Activated CD4-positive, alpha-beta T cell treated with anti-CD3 and anti-CD28 coated beads for 48 hours (primary cell): ENCODE results near the gene ACSS3.
"Not testable (repeated sequence)": the region's sequence is repeated elsewhere in the genome, so short reads cannot be mapped to it uniquely, and the experiment has no call there.

Source experiments
- DNase-seq: peaks from one replicate; pipeline ENCODE4 v3.0.0-alpha.2; 2020

The ACSS3 gene

GRCh38 chr12:81094718-81095360, 17.0 kb downstream of the ACSS3 start:
- DNase-seq = no peak

GRCh38 chr12:81095501-81096232, 17.8 kb downstream of the ACSS3 start:
- no peak for DNase-seq

DNA sequence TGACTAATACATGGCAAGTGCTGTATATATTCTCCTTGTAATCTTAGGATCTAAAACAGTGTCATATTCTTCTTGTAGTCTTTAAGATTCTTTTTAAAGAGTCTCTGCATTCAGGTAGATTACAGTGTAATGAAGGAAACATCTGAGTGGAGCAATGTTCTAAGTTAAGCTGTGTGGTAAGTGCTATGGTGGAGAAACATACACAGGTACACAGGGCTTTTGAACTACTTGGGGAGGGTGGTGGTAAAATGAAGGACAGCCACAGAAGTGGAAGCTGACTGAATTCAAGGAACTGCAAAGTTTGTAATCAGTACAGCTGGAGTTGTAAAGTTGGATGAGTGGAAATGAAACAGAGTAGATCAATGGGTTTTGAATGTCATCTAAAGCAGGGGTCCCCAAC, 27.8 kb downstream of the ACSS3 start:
- DNase-seq = no peak

DNA sequence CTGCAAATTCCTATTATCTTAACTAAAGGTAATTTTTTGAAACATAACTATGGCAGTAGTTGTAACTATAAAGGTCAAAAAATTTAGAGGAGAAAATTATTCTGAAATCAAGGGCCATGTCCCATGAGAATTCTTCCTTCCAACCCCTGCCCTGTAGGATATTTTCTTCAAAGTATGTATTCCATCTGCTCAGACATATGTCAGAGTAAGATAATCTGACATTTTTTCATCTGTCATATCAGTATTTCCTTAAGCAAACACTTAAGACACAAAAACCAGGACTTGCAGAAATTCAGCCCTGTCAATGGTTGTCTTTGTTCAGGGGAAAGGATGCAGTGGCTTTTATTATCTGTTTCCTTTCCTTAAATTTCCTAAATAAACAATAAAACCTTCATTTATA, 36.3 kb downstream of the ACSS3 start:
- DNase-seq = no peak

DNA sequence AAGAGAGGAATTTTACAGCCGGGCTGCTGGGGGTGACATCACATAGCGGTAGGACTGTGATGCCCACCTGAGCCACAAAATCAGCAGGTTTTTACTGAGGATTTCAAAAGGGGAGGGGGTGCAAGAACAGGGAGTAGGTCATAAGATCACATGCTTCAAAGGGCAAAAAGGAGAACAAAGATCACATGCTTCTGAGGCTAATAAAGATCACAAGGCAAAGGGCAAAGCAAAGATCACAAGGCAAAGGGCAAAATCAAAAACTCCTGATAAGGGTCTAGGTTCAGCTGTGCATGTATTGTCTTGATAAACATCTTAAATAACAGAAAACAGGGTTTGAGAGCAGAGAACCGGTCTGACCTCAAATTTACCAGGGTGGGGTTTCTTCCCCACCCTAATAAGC, 41.2 kb downstream of the ACSS3 start:
- not testable (repeated sequence) for DNase-seq

DNA sequence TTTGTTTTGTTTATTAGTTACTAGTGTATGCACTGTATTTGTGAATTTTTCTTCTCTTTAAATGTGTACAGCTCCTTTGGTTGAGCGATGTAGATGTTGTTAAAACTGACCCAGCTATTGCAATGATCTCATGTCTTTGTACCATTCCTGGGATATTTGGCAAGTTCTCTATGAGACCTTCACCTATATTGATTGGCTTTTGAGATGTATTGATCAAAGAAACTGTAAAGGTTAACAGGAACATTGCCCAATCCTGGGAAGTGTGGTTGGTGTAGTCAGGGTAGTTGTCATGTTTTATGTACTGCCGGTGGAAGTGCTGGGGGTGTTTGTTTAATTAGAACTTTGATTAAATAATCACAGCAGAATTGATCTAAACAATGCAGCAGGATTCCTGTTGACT, 43.1 kb downstream of the ACSS3 start:
- DNase-seq = no peak

DNA sequence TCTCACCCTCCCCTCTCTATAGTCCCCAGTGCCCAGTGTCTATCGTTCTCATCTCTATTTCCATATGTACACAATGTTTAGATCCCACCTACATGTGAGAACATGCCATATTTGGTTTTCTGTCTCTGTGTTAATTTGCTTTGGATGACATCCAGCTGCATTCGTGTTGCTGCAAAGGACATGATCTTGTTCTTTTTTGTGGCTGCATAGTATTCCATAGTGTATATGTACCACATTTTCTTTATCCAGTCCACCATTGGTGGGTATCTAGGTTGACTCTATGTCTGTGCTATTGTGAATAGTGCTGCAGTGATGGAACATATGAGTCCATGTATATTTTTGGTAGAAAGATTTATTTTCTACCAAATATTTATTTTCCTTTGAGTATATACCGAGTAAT, 45.7 kb downstream of the ACSS3 start:
- no peak for DNase-seq

- DNase-seq = no peak
Measured at GRCh38 chr12:81125691-81126090, 47.8 kb downstream of the ACSS3 start.

DNA sequence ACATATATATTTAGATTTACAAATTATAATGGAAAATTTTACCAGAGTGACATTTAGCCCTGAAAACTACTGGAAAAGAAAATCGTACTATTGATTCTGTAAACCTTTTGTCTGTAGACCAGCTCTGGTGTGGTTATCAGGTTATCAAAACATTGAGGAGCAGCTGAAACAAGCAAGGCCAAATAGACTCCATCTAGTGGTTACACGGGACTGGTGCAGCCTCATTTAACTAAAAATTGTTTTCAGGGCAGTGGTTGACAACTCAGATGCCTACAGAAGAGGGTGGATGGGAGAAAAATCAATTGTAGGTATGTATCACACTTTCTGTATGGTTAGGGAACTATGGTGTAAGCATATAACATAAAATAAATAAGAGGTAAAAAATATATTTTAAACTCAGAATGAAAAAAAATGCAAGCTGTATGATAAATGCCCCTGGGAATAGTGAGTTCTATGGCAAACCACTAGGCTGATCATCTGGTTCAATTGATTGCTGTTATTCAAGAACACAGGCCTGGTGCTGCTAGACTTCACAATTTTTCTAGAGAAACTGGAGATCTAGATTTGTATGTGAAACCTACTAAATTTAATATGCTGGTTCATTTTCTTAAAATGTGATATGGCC, 51.2 kb downstream of the ACSS3 start:
- no peak for DNase-seq

GRCh38 chr12:81136519-81136918, 58.6 kb downstream of the ACSS3 start:
- no peak for DNase-seq

- DNase-seq = no peak
Measured at GRCh38 chr12:81137801-81138200, 59.9 kb downstream of the ACSS3 start.

- DNase-seq = no peak
Measured at GRCh38 chr12:81141217-81141616, 63.3 kb downstream of the ACSS3 start.

DNA sequence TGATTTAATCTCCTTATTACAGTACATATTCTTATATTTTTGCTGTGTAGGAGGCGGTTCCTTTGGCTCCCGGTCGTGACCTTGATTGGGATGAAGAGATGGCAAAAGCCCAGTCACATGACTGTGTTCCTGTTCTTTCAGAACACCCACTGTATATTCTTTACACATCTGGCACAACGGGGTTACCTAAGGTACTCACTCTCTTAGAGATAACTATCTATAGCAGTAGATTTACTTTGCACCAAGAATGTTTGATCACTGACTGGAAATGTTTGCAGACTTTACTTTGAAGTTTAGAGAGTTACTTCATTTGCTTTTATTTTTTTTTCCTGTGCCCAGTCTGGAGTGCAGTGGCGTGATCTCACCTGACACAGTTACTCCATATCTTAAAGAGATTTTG, 65.2 kb downstream of the ACSS3 start:
- no peak for DNase-seq

DNA sequence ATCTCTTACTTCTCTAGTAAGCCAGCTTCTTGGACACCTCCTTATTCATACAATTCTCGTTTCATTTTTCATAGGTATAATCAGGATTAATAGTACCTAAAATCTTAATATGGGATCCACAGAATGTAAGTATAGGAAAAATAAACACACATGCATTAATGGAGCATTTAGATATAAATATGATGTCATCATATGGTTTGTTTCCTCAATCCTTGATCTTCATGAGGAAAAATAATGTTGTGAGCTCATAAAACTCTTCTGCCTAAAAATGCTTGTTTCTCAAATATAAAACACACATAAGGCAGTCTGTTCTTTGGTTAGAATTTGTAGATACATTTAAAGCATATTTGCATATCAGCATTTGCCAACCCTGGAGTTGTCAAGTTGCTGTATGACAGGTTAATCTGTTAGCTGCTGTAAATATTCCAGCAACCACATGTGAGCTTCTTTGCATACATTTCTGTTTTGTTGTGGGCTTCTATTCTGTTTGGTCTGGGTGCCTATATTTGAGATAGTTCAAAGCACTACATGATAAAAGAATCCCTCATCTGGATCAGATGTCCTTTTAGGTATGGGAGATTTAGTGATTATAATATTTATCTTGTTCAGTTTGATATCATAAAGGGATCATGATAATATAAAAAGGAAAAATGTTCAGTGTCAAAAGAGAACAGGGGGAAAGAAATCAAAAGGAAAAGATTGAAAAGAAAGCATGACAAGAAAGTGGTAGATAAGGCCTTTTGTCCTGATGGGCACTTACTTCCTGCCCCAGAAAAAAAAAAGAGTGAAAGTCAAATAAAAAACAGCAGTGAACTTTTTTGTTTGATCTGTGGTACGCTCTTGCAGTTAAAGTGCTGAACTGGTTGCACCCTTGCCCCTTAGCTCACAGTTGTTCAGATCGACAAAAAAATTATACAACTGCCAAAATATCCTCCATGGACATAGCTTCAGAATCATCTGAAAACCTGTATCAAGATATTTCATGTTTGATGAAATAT, 68.6 kb downstream of the ACSS3 start:
- DNase-seq = no peak

DNA sequence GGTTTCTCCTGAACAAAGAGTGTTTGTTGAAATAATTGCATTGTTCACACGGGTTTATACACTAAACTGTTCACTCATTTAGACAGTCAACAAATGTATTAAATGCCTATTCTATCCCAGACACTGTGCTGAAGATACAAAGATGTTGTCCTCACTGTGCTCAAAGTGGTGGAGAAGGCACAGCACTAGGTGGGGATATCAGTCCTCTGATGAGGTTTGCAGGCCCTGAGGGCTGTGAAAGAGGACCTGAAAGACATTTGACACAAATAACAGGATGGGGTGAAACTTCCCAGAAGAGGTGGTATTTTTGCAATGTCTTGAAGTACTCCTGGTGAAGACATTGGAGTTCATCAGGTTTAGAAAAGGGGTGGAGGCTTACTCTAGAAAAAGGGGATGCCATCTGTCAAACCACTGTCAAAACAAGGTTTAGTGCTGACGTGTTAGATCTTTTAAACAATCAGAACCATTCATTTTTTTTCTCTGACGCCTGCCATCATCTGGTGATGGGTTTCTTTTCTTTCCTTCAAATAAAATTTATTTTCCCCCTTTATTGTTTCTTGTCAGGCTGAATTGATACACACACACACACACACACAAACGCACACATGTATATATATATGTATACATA, 69.5 kb downstream of the ACSS3 start:
- no peak for DNase-seq

DNA sequence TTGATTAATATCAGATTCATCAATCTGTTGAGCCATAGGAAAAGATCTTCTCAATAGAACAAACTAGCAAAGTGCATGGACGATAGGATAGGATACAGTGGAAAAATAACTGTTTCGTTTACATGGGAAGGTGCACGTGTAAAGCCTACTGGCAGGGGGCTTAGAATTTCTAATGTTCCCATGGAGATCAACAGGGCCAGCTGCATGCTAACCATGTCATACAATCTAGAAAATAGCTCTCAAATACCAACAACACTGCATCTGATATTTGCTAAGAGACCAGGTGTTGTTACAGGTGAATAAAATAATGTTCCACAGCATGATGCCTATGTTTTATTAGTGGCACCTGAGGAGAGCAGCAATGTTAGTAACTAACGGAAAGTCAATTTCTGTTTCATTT, 72.5 kb downstream of the ACSS3 start:
- DNase-seq = no peak

GRCh38 chr12:81159856-81160255, 82.0 kb downstream of the ACSS3 start:
- no peak for DNase-seq

GRCh38 chr12:81161680-81162079, 83.8 kb downstream of the ACSS3 start:
- no peak for DNase-seq

DNA sequence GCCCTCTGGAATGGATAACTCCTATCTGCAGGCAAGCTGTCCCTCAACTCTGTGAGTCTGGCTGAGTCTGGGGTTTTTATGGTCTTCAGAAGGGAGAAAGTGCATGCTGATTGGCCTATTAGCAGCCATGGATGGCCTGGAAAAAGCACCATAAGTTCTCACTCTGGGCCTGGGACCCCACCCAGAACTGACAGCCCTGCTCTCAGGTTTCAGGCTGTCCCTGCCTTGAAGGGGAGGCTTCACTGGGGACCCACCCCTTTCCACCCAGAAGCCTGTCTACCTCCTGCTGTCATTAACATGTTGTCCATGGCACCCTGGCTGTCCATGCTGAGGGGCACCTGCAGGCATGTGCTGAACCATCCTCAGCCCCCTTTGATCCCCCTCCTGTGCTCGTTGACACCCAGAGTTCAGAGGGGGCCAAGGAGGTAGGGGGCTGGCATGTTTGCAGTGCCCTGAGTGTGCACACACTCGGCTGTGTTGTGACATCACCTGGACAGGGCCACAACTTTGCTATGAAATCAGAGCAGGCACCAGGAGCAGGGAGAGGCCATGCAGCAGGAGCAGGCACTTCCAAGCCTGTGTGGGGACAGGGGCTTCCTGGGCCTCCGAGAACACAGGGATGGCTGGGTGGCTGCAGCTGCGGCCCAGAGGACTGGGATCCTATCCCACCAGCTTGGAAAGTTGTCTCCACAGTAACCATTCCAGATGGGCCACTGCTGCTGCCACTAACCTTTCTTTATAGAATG, 84.7 kb downstream of the ACSS3 start:
- DNase-seq = no peak

GRCh38 chr12:81164827-81165226, 86.9 kb downstream of the ACSS3 start:
- DNase-seq = no peak

- DNase-seq = no peak
Measured at GRCh38 chr12:81166790-81167189, 88.9 kb downstream of the ACSS3 start.

DNA sequence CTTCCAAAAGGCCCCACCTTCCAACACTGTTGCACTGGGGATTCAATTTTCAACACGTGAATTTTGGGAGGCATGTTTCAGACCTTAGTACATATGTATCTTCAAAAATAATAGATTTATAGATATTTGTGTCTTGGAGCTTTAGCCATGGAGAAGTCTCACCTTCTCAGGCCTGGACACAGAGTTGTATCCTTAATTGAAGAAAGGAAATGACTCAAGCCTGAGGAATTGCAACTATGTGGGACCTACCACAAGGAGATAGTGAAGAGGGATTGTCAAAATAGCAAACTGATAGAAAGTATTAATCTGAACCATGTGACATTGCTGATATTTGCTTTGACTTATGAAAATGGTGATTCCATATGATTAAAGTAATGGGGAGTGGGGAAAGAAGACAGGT, 89.8 kb downstream of the ACSS3 start:
- DNase-seq = no peak
